BLaER1 treated with 17β-estradiol and CSF1 and Interleukin-3, amounts not matched to agents 10 nM and 100 nM (cell line): Measurements from ENCODE around the gene DGKZ.

Experiments used
- H3K27ac ChIP-seq, 11 experiments: shearing (Covaris generic); formaldehyde crosslinking; 2 replicates each; pipeline ENCODE4 v1.8.1; 2022
- H3K27me3 ChIP-seq, 11 experiments: shearing (Covaris generic); formaldehyde crosslinking; 2 replicates each; pipeline ENCODE4 v1.8.1; 2022
- H3K36me3 ChIP-seq, 11 experiments: shearing (Covaris generic); formaldehyde crosslinking; 2 replicates each; pipeline ENCODE4 v1.8.1; 2022
- H3K4me1 ChIP-seq, 10 experiments: shearing (Covaris generic); formaldehyde crosslinking; 2 replicates each; pipeline ENCODE4 v1.8.1; 2022
- H3K4me2 ChIP-seq, 11 experiments: shearing (Covaris generic); formaldehyde crosslinking; 2 replicates each; pipeline ENCODE4 v1.8.1; 2022
- H3K4me3 ChIP-seq, 10 experiments: shearing (Covaris generic); formaldehyde crosslinking; 2 replicates each; pipeline ENCODE4 v1.8.1; 2022
- H3K9ac ChIP-seq, 11 experiments: shearing (Covaris generic); formaldehyde crosslinking; 2 replicates each; pipeline ENCODE4 v1.8.1; 2022
- H3K9me3 ChIP-seq, 11 experiments: shearing (Covaris generic); formaldehyde crosslinking; replicated peaks in 1 of 11; 2 replicates each; pipeline ENCODE4 v1.8.1; 2022
- H4K20me1 ChIP-seq, 11 experiments: shearing (Covaris generic); formaldehyde crosslinking; 2 replicates each; pipeline ENCODE4 v1.8.1; 2022
- Cebpa-rat ChIP-seq, 11 experiments: shearing (Covaris generic); IDR thresholded peaks; 2 replicates each; pipeline ENCODE4 v1.8.1; 2022

Gene DGKZ

DNA sequence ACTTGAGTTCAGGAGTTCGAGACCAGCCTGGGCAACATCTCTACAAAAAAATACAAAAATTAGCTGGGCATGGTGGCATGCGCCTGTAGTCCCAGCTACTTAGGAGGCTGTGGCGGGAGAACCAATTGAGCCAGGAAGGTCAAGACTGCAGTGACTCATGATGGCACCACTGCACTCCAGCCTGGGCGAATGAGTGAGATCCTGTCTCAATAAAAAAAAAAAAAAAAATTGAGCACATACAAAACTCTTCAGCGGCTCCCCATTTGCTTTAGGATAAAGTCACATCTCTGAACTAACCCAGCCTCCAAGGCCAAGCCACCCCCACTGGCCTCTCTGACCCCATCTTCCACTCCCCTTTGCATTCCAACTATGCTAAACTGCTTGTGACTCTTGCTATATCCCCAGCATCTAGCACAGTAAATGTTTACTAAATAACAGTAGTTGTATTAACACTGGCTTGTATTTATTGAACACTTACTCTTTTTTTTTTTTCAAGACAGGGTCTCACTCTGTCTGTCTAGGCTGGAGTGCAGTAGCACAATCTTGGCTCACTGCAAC lies 40.9 kb upstream of the DGKZ start:
- H3K36me3 ChIP-seq, result no peaks in the 10 kb centered on the region
- H3K4me3 ChIP-seq, result no peak overlapping the region
- H3K9me3 ChIP-seq, result no peaks in the 10 kb centered on the region
- H3K4me1 ChIP-seq, result peaks cover 14 to 61% (median 35%) of the 10 kb centered on the region in 10 experiments
- no peaks in the 10 kb centered on the region for H3K27me3 ChIP-seq
- no peaks in the 10 kb centered on the region; a peak in 1 of 22 replicates for H4K20me1 ChIP-seq
- H3K4me2 ChIP-seq, result peak overlapping the region in 3 of 11 experiments; percentile 2 to 77 (median 7); a peak in 1 of 22 replicates
- no peak overlapping the region for H3K27ac ChIP-seq
- H3K9ac ChIP-seq, result no peak overlapping the region
- no peak for TF ChIP-seq Cebpa-rat (IDR thresholded peaks at IDR 0.05)

DNA sequence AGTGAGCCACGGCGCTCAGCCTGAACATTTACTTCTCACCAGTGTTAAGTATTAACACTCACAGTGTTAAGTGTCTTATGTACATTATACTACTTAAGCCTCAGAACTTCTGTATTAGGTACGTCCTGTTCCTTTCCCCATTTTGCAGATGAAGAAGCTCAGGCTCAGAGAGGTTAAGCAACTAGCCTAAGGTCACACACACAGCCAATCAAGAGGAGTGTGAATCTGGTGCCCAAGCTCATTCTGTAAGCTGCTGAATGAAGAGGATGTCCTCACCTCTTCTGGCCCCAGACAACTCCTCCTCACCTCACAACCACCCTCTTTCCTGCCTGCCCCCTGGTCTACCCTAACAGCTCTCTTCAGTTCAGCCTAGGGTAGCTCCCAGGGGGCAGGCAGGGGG lies 39.9 kb upstream of the DGKZ start:
- Histone ChIP-seq H3K4me2 (peak overlapping the region in 9 of 11 experiments; percentile 38 to 80 (median 63); a peak in 17 of 22 replicates), H3K27me3 (no peaks in the 10 kb centered on the region), H4K20me1 (no peaks in the 10 kb centered on the region; a peak in 1 of 22 replicates), H3K9ac (peak overlapping the region in 5 of 11 experiments; percentile 3 to 39 (median 29); a peak in 3 of 22 replicates), H3K4me3 (no peak overlapping the region), H3K4me1 (peaks cover 14 to 56% (median 35%) of the 10 kb centered on the region in 10 experiments), H3K9me3 (no peaks in the 10 kb centered on the region), H3K36me3 (no peaks in the 10 kb centered on the region), H3K27ac (peak overlapping the region in 1 of 11 experiments; percentile 16; a peak in 1 of 22 replicates)
- no peak for TF ChIP-seq Cebpa-rat (IDR thresholded peaks at IDR 0.05)

- TF ChIP-seq Cebpa-rat (IDR thresholded peaks at IDR 0.05), result no peak
- no peak overlapping the region for H3K4me3 ChIP-seq
- H3K9ac ChIP-seq, result peak overlapping the region in 4 of 11 experiments; percentile 3 to 39 (median 30); a peak in 4 of 22 replicates
Observed at GRCh38 chr11:46307785-46308341, 39.4 kb upstream of the DGKZ start.

DNA sequence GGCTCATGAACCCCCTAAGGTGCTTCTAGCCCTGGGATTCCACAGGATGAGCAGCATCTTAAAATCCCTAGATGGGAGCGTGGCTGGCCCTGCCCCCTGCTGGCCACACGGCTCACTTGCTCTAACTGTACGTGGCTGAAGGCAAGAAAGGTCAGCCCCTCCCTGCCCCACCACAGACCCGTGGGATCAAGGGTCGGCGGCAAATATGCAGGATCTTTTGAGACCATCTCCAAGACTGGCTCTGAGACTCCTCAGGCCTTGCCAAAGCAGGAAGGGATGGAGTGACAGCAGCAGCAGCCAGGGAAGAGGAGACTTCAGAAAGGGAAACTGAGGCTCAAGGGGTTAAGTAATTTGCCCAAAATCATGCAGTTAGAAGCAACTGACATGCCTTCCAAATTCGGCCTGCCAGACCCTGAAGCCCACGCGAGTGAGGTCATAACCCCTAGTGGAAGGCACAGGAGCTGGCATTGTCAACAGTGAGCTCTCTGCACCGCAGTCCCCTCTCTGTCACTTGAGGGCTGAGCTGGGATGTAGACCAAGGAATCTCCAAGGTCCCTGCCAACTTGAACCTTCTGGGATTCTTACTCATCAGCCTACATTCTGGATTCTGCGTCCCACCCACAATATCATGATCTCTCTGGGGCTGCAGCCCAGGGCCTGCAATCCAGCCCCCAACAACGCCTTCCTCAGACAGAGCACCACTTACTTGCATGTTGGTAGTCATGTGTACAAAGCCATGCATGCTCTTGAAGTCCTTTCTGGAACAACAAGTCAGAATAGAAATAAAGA lies 38.4 kb upstream of the DGKZ start:
- Histone ChIP-seq H3K9me3 (no peaks in the 10 kb centered on the region), H3K4me3 (no peak overlapping the region), H4K20me1 (no peaks in the 10 kb centered on the region; a peak in 1 of 22 replicates), H3K4me2 (peak overlapping the region; percentile 60 to 80 (median 67)), H3K27ac (no peak overlapping the region), H3K4me1 (peaks cover 14 to 53% (median 35%) of the 10 kb centered on the region in 10 experiments), H3K36me3 (no peaks in the 10 kb centered on the region), H3K9ac (no peak overlapping the region), H3K27me3 (no peaks in the 10 kb centered on the region)
- no peak for TF ChIP-seq Cebpa-rat (IDR thresholded peaks at IDR 0.05)

More at GRCh38 chr11:46307785-46308341, 39.4 kb upstream of the DGKZ start:
- Histone ChIP-seq H3K4me2 (peak overlapping the region in 9 of 11 experiments; percentile 38 to 80 (median 63); a peak in 17 of 22 replicates), H3K27ac (peak overlapping the region in 1 of 11 experiments; percentile 16; a peak in 1 of 22 replicates), H3K36me3 (no peaks in the 10 kb centered on the region), H4K20me1 (no peaks in the 10 kb centered on the region; a peak in 1 of 22 replicates), H3K4me1 (peaks cover 14 to 56% (median 35%) of the 10 kb centered on the region in 10 experiments), H3K9me3 (no peaks in the 10 kb centered on the region), H3K27me3 (no peaks in the 10 kb centered on the region)

GRCh38 chr11:46309814-46310259 lies 37.4 kb upstream of the DGKZ start:
- no peaks in the 10 kb centered on the region for H3K9me3 ChIP-seq
- H3K4me3 ChIP-seq, result no peak overlapping the region
- no peaks in the 10 kb centered on the region for H3K36me3 ChIP-seq
- H3K4me2 ChIP-seq, result peak overlapping the region; percentile 54 to 80 (median 67)
- no peaks in the 10 kb centered on the region; a peak in 1 of 22 replicates for H4K20me1 ChIP-seq
- H3K27ac ChIP-seq, result no peak overlapping the region; a peak in 1 of 22 replicates
- peaks cover 14 to 51% (median 35%) of the 10 kb centered on the region in 10 experiments for H3K4me1 ChIP-seq
- no peaks in the 10 kb centered on the region for H3K27me3 ChIP-seq
- peak overlapping the region in 1 of 11 experiments; percentile 0; a peak in 1 of 22 replicates for H3K9ac ChIP-seq
- no peak for TF ChIP-seq Cebpa-rat (IDR thresholded peaks at IDR 0.05)

GRCh38 chr11:46315033-46315738 lies 32.1 kb upstream of the DGKZ start:
- Histone ChIP-seq H4K20me1 (no peaks in the 10 kb centered on the region; a peak in 1 of 22 replicates), H3K27ac (no peak overlapping the region), H3K4me3 (no peak overlapping the region), H3K27me3 (no peaks in the 10 kb centered on the region), H3K4me2 (no peak overlapping the region), H3K9me3 (no peaks in the 10 kb centered on the region), H3K36me3 (no peaks in the 10 kb centered on the region), H3K9ac (no peak overlapping the region), H3K4me1 (peaks cover 21 to 49% (median 32%) of the 10 kb centered on the region in 10 experiments)
- TF ChIP-seq Cebpa-rat (IDR thresholded peaks at IDR 0.05), result no peak

DNA sequence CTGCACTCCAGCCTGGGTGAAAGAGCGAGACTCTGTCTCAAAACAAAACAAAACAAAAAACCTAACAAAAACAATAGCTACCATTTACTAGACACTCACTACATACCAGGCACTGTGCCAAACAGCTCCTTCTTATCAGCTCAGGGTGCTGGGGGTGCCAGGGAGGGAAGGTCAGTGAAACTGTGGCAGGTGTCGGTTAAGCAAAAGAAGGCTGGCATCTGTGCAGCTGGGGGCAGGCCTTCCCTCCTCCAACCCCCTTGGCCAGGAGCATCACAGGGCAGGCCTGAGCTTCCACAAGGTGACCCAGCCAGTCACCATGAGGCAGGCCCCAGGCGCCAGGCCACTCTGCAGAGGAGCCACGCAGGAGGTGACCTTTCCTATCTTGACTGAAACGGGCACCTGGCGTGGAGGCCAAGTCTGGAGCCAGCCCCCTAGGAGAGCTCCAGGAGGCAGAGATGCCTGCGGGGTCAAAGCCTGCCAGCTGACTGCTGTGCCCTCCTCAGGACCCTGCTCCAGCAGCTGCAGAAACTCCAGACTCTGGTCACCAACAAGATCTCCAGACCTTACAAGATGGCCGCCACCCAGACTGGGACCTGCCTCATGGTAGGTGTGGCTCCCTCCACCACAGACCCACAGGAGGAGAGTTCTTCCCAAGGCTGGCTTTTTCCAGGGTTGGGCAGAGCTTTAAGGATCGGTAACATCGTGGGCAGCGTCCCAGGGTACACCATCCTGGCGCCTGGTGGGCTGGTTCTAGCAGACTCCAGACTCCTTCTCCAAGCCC lies 31.3 kb upstream of the DGKZ start:
- Histone ChIP-seq H3K27ac (peak overlapping the region in 4 of 11 experiments; percentile 9 to 88 (median 52); a peak in 3 of 22 replicates), H3K27me3 (no peaks in the 10 kb centered on the region), H3K4me3 (no peak overlapping the region), H3K4me1 (peaks cover 21 to 52% (median 30%) of the 10 kb centered on the region in 10 experiments), H3K36me3 (no peaks in the 10 kb centered on the region), H4K20me1 (no peaks in the 10 kb centered on the region), H3K9me3 (no peaks in the 10 kb centered on the region), H3K9ac (no peak overlapping the region; a peak in 1 of 22 replicates), H3K4me2 (peak overlapping the region in 1 of 11 experiments; percentile 89; a peak in 1 of 22 replicates)
- TF ChIP-seq Cebpa-rat (IDR thresholded peaks at IDR 0.05), result no peak

GRCh38 chr11:46319074-46319453 lies 28.2 kb upstream of the DGKZ start:
- H3K4me2 ChIP-seq, result peak overlapping the region; percentile 70 to 89 (median 81)
- H3K9me3 ChIP-seq, result no peaks in the 10 kb centered on the region
- H3K36me3 ChIP-seq, result no peaks in the 10 kb centered on the region
- no peaks in the 10 kb centered on the region for H3K27me3 ChIP-seq
- peaks cover 21 to 64% (median 33%) of the 10 kb centered on the region in 10 experiments for H3K4me1 ChIP-seq
- no peaks in the 10 kb centered on the region for H4K20me1 ChIP-seq
- H3K27ac ChIP-seq, result peak overlapping the region; percentile 61 to 88 (median 76)
- TF ChIP-seq Cebpa-rat (IDR thresholded peaks at IDR 0.05), result no peak
- no peak overlapping the region for H3K4me3 ChIP-seq
- H3K9ac ChIP-seq, result peak overlapping the region; percentile 9 to 68 (median 59); a peak in 17 of 22 replicates
